Stimulated activated CD8-positive, alpha-beta memory T cell treated with anti-CD3 and anti-CD28 coated beads, Interleukin-7, amount 100 ng/mL, for 24 hours (primary cell): ENCODE data around the gene GP1BA.

Experiments used
- DNase-seq: peaks from one replicate; pipeline ENCODE4 v3.0.0-alpha.2; 2020; ENCODE audit warnings: low read depth

Gene GP1BA

GRCh38 chr17:4973256-4974114, 41.4 kb downstream of the GP1BA start:
- no peak for DNase-seq

- DNase-seq, result no peak
These were observed 42.1 kb downstream of the GP1BA start for GRCh38 chr17:4974115-4974670.

GRCh38 chr17:4978726-4979125, 46.6 kb downstream of the GP1BA start:
- no peak for DNase-seq

- DNase-seq, result no peak
These were observed 48.7 kb downstream of the GP1BA start for GRCh38 chr17:4980644-4981216.

- DNase-seq, result no peak
These were observed 50.2 kb downstream of the GP1BA start for GRCh38 chr17:4982305-4982704.
